ENCODE measurements around the gene CLTCL1.

CLTCL1 gene

GRCh38 chr22:19218541-19219233, 72.8 kb downstream of the CLTCL1 start:
- Histone ChIP-seq H3K4me3 (ENCODE audit: low read length in 2 of 2) (no peak overlapping the region), H3K27ac (ENCODE audit: low read length) (no peak overlapping the region), H3K27me3 (ENCODE audit: control insufficient read depth in 1 of 2, insufficient read depth in 2 of 2, low read length in 2 of 2) (no peaks in the 10 kb centered on the region), H3K9ac (ENCODE audit: low read length in 2 of 2) (no peak overlapping the region), H3K9me3 (ENCODE audit: control insufficient read depth in 2 of 2, low read length in 2 of 2) (no peaks in the 10 kb centered on the region), H3K4me1 (ENCODE audit: control insufficient read depth, insufficient read depth, low read length) (no peaks in the 10 kb centered on the region), H3K36me3 (ENCODE audit: control insufficient read depth in 2 of 2, insufficient read depth in 2 of 2, low read length in 2 of 2) (peaks cover 16 to 31% of the 10 kb centered on the region in 2 donors)

GRCh38 chr22:19216579-19216978, 74.9 kb downstream of the CLTCL1 start:
- Histone ChIP-seq H3K4me1 (ENCODE audit: control insufficient read depth, insufficient read depth, low read length) (no peaks in the 10 kb centered on the region), H3K27ac (ENCODE audit: low read length) (no peak overlapping the region), H3K9me3 (ENCODE audit: control insufficient read depth in 2 of 2, low read length in 2 of 2) (no peaks in the 10 kb centered on the region), H3K4me3 (ENCODE audit: low read length in 2 of 2) (no peak overlapping the region), H3K36me3 (ENCODE audit: control insufficient read depth in 2 of 2, insufficient read depth in 2 of 2, low read length in 2 of 2) (peaks cover 0 to 18% of the 10 kb centered on the region in 2 donors), H3K27me3 (ENCODE audit: control insufficient read depth in 1 of 2, insufficient read depth in 2 of 2, low read length in 2 of 2) (no peaks in the 10 kb centered on the region), H3K9ac (ENCODE audit: low read length in 2 of 2) (no peak overlapping the region)

- no peaks in the 10 kb centered on the region for H3K4me1 ChIP-seq (ENCODE audit: control insufficient read depth, insufficient read depth, low read length)
- H3K9me3 ChIP-seq (ENCODE audit: control insufficient read depth in 2 of 2, low read length in 2 of 2), result no peaks in the 10 kb centered on the region
- H3K9ac ChIP-seq (ENCODE audit: low read length in 2 of 2), result no peak overlapping the region
- H3K27me3 ChIP-seq (ENCODE audit: control insufficient read depth in 1 of 2, insufficient read depth in 2 of 2, low read length in 2 of 2), result no peaks in the 10 kb centered on the region
- no peak overlapping the region for H3K27ac ChIP-seq (ENCODE audit: low read length)
- H3K4me3 ChIP-seq (ENCODE audit: low read length in 2 of 2), result no peak overlapping the region
- H3K36me3 ChIP-seq (ENCODE audit: control insufficient read depth in 2 of 2, insufficient read depth in 2 of 2, low read length in 2 of 2), result peaks cover 0 to 14% of the 10 kb centered on the region in 2 donors
Observed at GRCh38 chr22:19215360-19215759, 76.2 kb downstream of the CLTCL1 start.

DNA sequence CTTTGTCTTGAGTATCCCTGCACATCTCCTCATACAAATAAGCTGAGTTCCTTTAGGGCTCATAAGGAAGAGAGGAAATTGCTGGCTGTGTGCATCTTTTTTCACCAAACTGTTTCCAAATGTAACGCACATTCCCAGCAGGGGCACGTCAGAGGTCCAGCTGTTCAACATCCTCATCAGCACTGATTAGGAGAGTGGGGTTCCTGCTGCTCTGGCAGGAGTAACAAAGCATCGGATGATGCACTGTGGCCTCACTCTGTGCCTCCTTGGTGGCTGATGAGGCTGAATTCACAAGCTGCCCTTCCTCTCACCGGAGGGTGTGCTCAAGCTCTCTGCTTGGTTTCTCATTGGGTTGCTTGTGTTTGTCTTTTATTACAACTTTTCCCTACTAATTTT, 77.4 kb downstream of the CLTCL1 start:
- Histone ChIP-seq H3K27me3 (ENCODE audit: control insufficient read depth in 1 of 2, insufficient read depth in 2 of 2, low read length in 2 of 2) (no peaks in the 10 kb centered on the region), H3K4me1 (ENCODE audit: control insufficient read depth, insufficient read depth, low read length) (no peaks in the 10 kb centered on the region), H3K27ac (ENCODE audit: low read length) (no peak overlapping the region), H3K9me3 (ENCODE audit: control insufficient read depth in 2 of 2, low read length in 2 of 2) (no peaks in the 10 kb centered on the region), H3K36me3 (ENCODE audit: control insufficient read depth in 2 of 2, insufficient read depth in 2 of 2, low read length in 2 of 2) (peaks cover under 1 to 17% of the 10 kb centered on the region in 2 donors), H3K4me3 (ENCODE audit: low read length in 2 of 2) (no peak overlapping the region), H3K9ac (ENCODE audit: low read length in 2 of 2) (no peak overlapping the region)

GRCh38 chr22:19213442-19214077, 78.0 kb downstream of the CLTCL1 start:
- H3K9me3 ChIP-seq (ENCODE audit: control insufficient read depth in 2 of 2, low read length in 2 of 2), result no peaks in the 10 kb centered on the region
- no peaks in the 10 kb centered on the region for H3K4me1 ChIP-seq (ENCODE audit: control insufficient read depth, insufficient read depth, low read length)
- no peak overlapping the region for H3K4me3 ChIP-seq (ENCODE audit: low read length in 2 of 2)
- no peak overlapping the region for H3K9ac ChIP-seq (ENCODE audit: low read length in 2 of 2)
- H3K27me3 ChIP-seq (ENCODE audit: control insufficient read depth in 1 of 2, insufficient read depth in 2 of 2, low read length in 2 of 2), result no peaks in the 10 kb centered on the region
- H3K27ac ChIP-seq (ENCODE audit: low read length), result no peak overlapping the region
- H3K36me3 ChIP-seq (ENCODE audit: control insufficient read depth in 2 of 2, insufficient read depth in 2 of 2, low read length in 2 of 2), result peaks cover 6 to 17% of the 10 kb centered on the region in 2 donors

GRCh38 chr22:19213001-19213400, 78.5 kb downstream of the CLTCL1 start:
- peaks cover 7 to 19% of the 10 kb centered on the region in 2 donors for H3K36me3 ChIP-seq (ENCODE audit: control insufficient read depth in 2 of 2, insufficient read depth in 2 of 2, low read length in 2 of 2)
- H3K27ac ChIP-seq (ENCODE audit: low read length), result no peak overlapping the region
- no peak overlapping the region for H3K9ac ChIP-seq (ENCODE audit: low read length in 2 of 2)
- H3K27me3 ChIP-seq (ENCODE audit: control insufficient read depth in 1 of 2, insufficient read depth in 2 of 2, low read length in 2 of 2), result no peaks in the 10 kb centered on the region
- H3K4me1 ChIP-seq (ENCODE audit: control insufficient read depth, insufficient read depth, low read length), result no peaks in the 10 kb centered on the region
- H3K9me3 ChIP-seq (ENCODE audit: control insufficient read depth in 2 of 2, low read length in 2 of 2), result no peaks in the 10 kb centered on the region
- H3K4me3 ChIP-seq (ENCODE audit: low read length in 2 of 2), result no peak overlapping the region

DNA sequence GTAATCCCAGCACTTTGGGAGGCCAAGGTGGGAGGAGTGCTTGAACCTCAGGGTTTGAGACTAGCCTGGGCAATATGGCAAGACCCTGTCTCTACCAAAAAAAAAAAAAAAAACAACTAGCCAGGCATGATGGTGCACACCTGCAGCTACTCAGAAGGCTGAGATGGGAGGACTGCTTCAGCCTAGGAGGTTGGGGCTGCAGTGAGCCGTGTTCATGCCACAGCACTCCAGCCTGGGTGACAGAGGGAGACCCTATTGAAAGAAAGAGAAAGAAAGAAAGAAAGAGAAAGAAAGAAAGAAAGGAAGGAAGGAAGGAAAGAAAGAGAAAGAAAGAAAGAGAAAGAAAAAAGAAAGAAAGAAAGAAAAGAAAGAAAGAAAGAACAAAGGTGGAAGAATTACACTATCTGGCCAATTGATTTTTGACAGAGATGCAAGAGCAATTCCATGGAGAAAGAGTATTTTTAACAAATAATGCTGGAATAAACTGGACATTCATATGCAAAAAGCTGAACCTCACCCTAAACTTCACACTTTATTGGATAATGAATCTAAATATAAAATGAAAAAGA, 79.1 kb downstream of the CLTCL1 start:
- Histone ChIP-seq H3K36me3 (ENCODE audit: control insufficient read depth in 2 of 2, insufficient read depth in 2 of 2, low read length in 2 of 2) (peaks cover 7 to 19% of the 10 kb centered on the region in 2 donors), H3K27ac (ENCODE audit: low read length) (no peak overlapping the region), H3K9ac (ENCODE audit: low read length in 2 of 2) (no peak overlapping the region), H3K9me3 (ENCODE audit: control insufficient read depth in 2 of 2, low read length in 2 of 2) (no peaks in the 10 kb centered on the region), H3K27me3 (ENCODE audit: control insufficient read depth in 1 of 2, insufficient read depth in 2 of 2, low read length in 2 of 2) (no peaks in the 10 kb centered on the region), H3K4me3 (ENCODE audit: low read length in 2 of 2) (no peak overlapping the region), H3K4me1 (ENCODE audit: control insufficient read depth, insufficient read depth, low read length) (no peaks in the 10 kb centered on the region)

DNA sequence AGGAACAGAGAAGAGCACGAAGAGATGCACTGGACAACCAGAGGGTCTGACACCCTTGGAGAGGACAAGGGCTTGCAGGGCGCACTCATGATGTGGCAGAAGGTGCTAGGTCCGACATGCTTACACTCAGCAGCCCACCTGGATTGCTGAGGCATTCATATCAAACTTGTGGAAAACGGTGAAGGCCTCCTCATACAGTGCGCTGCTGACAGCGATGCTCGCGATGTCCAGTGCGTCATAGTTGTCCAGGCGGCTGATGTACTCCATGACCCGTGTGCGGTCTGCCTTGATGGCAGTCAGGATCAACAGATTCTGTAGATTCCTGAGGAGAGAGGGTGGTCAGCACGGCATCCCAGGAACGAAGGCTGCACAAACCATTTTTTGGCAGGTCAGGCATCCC, 81.3 kb downstream of the CLTCL1 start:
- Histone ChIP-seq H3K4me1 (ENCODE audit: control insufficient read depth, insufficient read depth, low read length) (no peaks in the 10 kb centered on the region), H3K27ac (ENCODE audit: low read length) (no peak overlapping the region), H3K36me3 (ENCODE audit: control insufficient read depth in 2 of 2, insufficient read depth in 2 of 2, low read length in 2 of 2) (peaks cover 7 to 12% of the 10 kb centered on the region in 2 donors), H3K27me3 (ENCODE audit: control insufficient read depth in 1 of 2, insufficient read depth in 2 of 2, low read length in 2 of 2) (no peaks in the 10 kb centered on the region), H3K4me3 (ENCODE audit: low read length in 2 of 2) (no peak overlapping the region), H3K9ac (ENCODE audit: low read length in 2 of 2) (no peak overlapping the region), H3K9me3 (ENCODE audit: control insufficient read depth in 2 of 2, low read length in 2 of 2) (no peaks in the 10 kb centered on the region)

- no peak overlapping the region for H3K27ac ChIP-seq (ENCODE audit: low read length)
- no peak overlapping the region for H3K9ac ChIP-seq (ENCODE audit: low read length in 2 of 2)
- no peaks in the 10 kb centered on the region for H3K9me3 ChIP-seq (ENCODE audit: control insufficient read depth in 2 of 2, low read length in 2 of 2)
- no peaks in the 10 kb centered on the region for H3K27me3 ChIP-seq (ENCODE audit: control insufficient read depth in 1 of 2, insufficient read depth in 2 of 2, low read length in 2 of 2)
- peaks cover 7 to 9% of the 10 kb centered on the region in 2 donors for H3K36me3 ChIP-seq (ENCODE audit: control insufficient read depth in 2 of 2, insufficient read depth in 2 of 2, low read length in 2 of 2)
- no peak overlapping the region for H3K4me3 ChIP-seq (ENCODE audit: low read length in 2 of 2)
- no peaks in the 10 kb centered on the region for H3K4me1 ChIP-seq (ENCODE audit: control insufficient read depth, insufficient read depth, low read length)
Observed at GRCh38 chr22:19208287-19208847, 83.2 kb downstream of the CLTCL1 start.

GRCh38 chr22:19207884-19208283, 83.6 kb downstream of the CLTCL1 start:
- H3K9ac ChIP-seq (ENCODE audit: low read length in 2 of 2), result no peak overlapping the region
- no peaks in the 10 kb centered on the region for H3K4me1 ChIP-seq (ENCODE audit: control insufficient read depth, insufficient read depth, low read length)
- no peak overlapping the region for H3K4me3 ChIP-seq (ENCODE audit: low read length in 2 of 2)
- no peaks in the 10 kb centered on the region for H3K9me3 ChIP-seq (ENCODE audit: control insufficient read depth in 2 of 2, low read length in 2 of 2)
- H3K27ac ChIP-seq (ENCODE audit: low read length), result no peak overlapping the region
- peaks cover 7 to 9% of the 10 kb centered on the region in 2 donors for H3K36me3 ChIP-seq (ENCODE audit: control insufficient read depth in 2 of 2, insufficient read depth in 2 of 2, low read length in 2 of 2)
- H3K27me3 ChIP-seq (ENCODE audit: control insufficient read depth in 1 of 2, insufficient read depth in 2 of 2, low read length in 2 of 2), result no peaks in the 10 kb centered on the region
